ENCODE measurements around the gene DUSP14.

Gene DUSP14

GRCh38 chr17:37545486-37545885, 55.8 kb downstream of the DUSP14 start:
- Histone ChIP-seq H3K27ac (replicated peaks) (no peak overlapping the region), H3K4me3 (replicated peaks; ENCODE audit: insufficient read depth, low read length) (no peak overlapping the region), H3K27me3 (ENCODE audit: insufficient read depth, poor library complexity, severe bottlenecking) (no peaks in the 10 kb centered on the region)
- TF ChIP-seq SPI1 (IDR thresholded peaks at IDR 0.05; ENCODE audit: borderline replicate concordance, low read depth), result no peak
- TF ChIP-seq CTCF (IDR thresholded peaks at IDR 0.05; ENCODE audit: insufficient read depth, low read length), result no peak
- no peak for TF ChIP-seq REST (IDR thresholded peaks at IDR 0.05; ENCODE audit: insufficient replicate concordance, low read depth)
- TF ChIP-seq POLR2AphosphoS5 (IDR thresholded peaks at IDR 0.05; ENCODE audit: low read depth), result no peak
- TF ChIP-seq GABPA (IDR thresholded peaks at IDR 0.05; ENCODE audit: low read depth), result no peak
- DNase-seq (ENCODE audit: low read depth in 1 of 2, low spot score in 1 of 2), result no peak

GRCh38 chr17:37546302-37546701, 56.6 kb downstream of the DUSP14 start:
- TF ChIP-seq SPI1 (IDR thresholded peaks at IDR 0.05; ENCODE audit: borderline replicate concordance, low read depth) (no peak), REST (IDR thresholded peaks at IDR 0.05; ENCODE audit: insufficient replicate concordance, low read depth) (no peak), CTCF (IDR thresholded peaks at IDR 0.05; ENCODE audit: insufficient read depth, low read length) (no peak), GABPA (IDR thresholded peaks at IDR 0.05; ENCODE audit: low read depth) (no peak), POLR2AphosphoS5 (IDR thresholded peaks at IDR 0.05; ENCODE audit: low read depth) (no peak)
- DNase-seq (ENCODE audit: low read depth in 1 of 2, low spot score in 1 of 2), result no peak
- H3K27ac ChIP-seq (replicated peaks), result no peak overlapping the region
- H3K4me3 ChIP-seq (replicated peaks; ENCODE audit: insufficient read depth, low read length), result no peak overlapping the region
- no peaks in the 10 kb centered on the region for H3K27me3 ChIP-seq (ENCODE audit: insufficient read depth, poor library complexity, severe bottlenecking)

GRCh38 chr17:37547986-37548385, 58.3 kb downstream of the DUSP14 start:
- TF ChIP-seq GABPA (IDR thresholded peaks at IDR 0.05; ENCODE audit: low read depth) (no peak), REST (IDR thresholded peaks at IDR 0.05; ENCODE audit: insufficient replicate concordance, low read depth) (no peak), POLR2AphosphoS5 (IDR thresholded peaks at IDR 0.05; ENCODE audit: low read depth) (no peak), SPI1 (IDR thresholded peaks at IDR 0.05; ENCODE audit: borderline replicate concordance, low read depth) (no peak), CTCF (IDR thresholded peaks at IDR 0.05; ENCODE audit: insufficient read depth, low read length) (no peak)
- H3K27me3 ChIP-seq (ENCODE audit: insufficient read depth, poor library complexity, severe bottlenecking), result no peaks in the 10 kb centered on the region
- no peak overlapping the region for H3K27ac ChIP-seq (replicated peaks)
- no peak overlapping the region for H3K4me3 ChIP-seq (replicated peaks; ENCODE audit: insufficient read depth, low read length)
- DNase-seq (ENCODE audit: low read depth in 1 of 2, low spot score in 1 of 2), result no peak
